CD14-positive monocyte (primary cell): ENCODE results near the gene ATPAF1. TPM values are rescaled to one million over a fixed set of nuclear protein-coding genes. Genes with fewer than 3 reads are reported as not detected.

ENCODE experiments used
- DNase-seq, 3 donors: peaks; one replicate each; pipeline ENCODE4 v3.0.0-alpha.2; 2011 to 2022
- H2AFZ ChIP-seq: 2 replicates; pipeline ENCODE4 v1.6.0; 2012; ENCODE audit warnings: mild to moderate bottlenecking, low read depth, low read length, inconsistent platforms; ENCODE audit not compliant: insufficient read depth, poor library complexity, severe bottlenecking
- H3K27ac ChIP-seq, 2 donors: 1 replicate in 1 of 2; 2 replicates in 1 of 2; pipeline ENCODE4 v1.5.1; 2012 to 2013; ENCODE audit warnings: low read length in 2 of 2, control low read depth in 1 of 2, inconsistent platforms in 1 of 2, low read depth in 1 of 2, mild to moderate bottlenecking in 1 of 2
- H3K27me3 ChIP-seq, 2 donors: one replicate each; pipeline versions ENCODE4 v1.6.0 to v1.6.1; 2011 to 2013; ENCODE audit warnings: low read length in 2 of 2; ENCODE audit not compliant: control insufficient read depth in 2 of 2, insufficient read depth in 2 of 2
- H3K36me3 ChIP-seq, 2 donors: replicated peaks in 1 of 2; 1 replicate in 1 of 2; 2 replicates in 1 of 2; pipeline versions ENCODE4 v1.5.1 to v1.6.1; 2012 to 2013; ENCODE audit warnings: low read length in 2 of 2, control low read depth in 1 of 2, inconsistent platforms in 1 of 2, mild to moderate bottlenecking in 1 of 2; ENCODE audit not compliant: insufficient read depth in 2 of 2, control insufficient read depth in 1 of 2
- H3K4me1 ChIP-seq, 2 donors: 1 replicate in 1 of 2; 2 replicates in 1 of 2; pipeline versions ENCODE4 v1.5.1 to v1.6.1; 2012 to 2013; ENCODE audit warnings: low read length in 2 of 2, control low read depth in 1 of 2, inconsistent platforms in 1 of 2, mild to moderate bottlenecking in 1 of 2, moderate library complexity in 1 of 2; ENCODE audit not compliant: insufficient read depth in 2 of 2, control insufficient read depth in 1 of 2
- H3K4me2 ChIP-seq: replicated peaks from 2 replicates; pipeline ENCODE3; 2012; ENCODE audit warnings: low read length, moderate library complexity, mild to moderate bottlenecking; ENCODE audit not compliant: poor library complexity, severe bottlenecking; ENCODE audit errors: extremely low read depth
- H3K4me3 ChIP-seq, 3 experiments: fragments of 200-600 bp in 1 of 3; sonication (generic) in 1 of 3; replicated peaks in 1 of 3; 1 replicate in 2 of 3; 2 replicates in 1 of 3; pipeline ENCODE4 v1.5.1; 2011 to 2013; ENCODE audit warnings: low read length in 3 of 3, mild to moderate bottlenecking in 3 of 3, control low read depth in 2 of 3, low read depth in 2 of 3, inconsistent platforms in 1 of 3, moderate library complexity in 1 of 3
- H3K79me2 ChIP-seq: 2 replicates; pipeline ENCODE4 v1.6.0; 2012; ENCODE audit warnings: mild to moderate bottlenecking, control low read depth, inconsistent platforms, low read length, moderate library complexity; ENCODE audit not compliant: insufficient read depth
- H3K9ac ChIP-seq: 2 replicates; pipeline ENCODE4 v1.6.0; 2017; ENCODE audit warnings: low read length, mild to moderate bottlenecking; ENCODE audit not compliant: insufficient read depth, poor library complexity, severe bottlenecking
- H3K9me3 ChIP-seq, 2 donors: replicated peaks in 1 of 2; 1 replicate in 1 of 2; 2 replicates in 1 of 2; pipeline versions ENCODE4 v1.5.1 to v1.6.1; 2012 to 2013; ENCODE audit warnings: low read length in 2 of 2, control low read depth in 1 of 2; ENCODE audit not compliant: control insufficient read depth in 1 of 2, insufficient read depth in 1 of 2
- H4K20me1 ChIP-seq: 2 replicates; pipeline ENCODE4 v1.6.0; 2012; ENCODE audit warnings: mild to moderate bottlenecking, low read length, control low read depth, moderate library complexity; ENCODE audit not compliant: insufficient read depth
- H3K27ac Mint-ChIP-seq, 7 donors: one replicate each; pipeline ENCODE4 v1.8.0; 2020; ENCODE audit warnings: mild to moderate bottlenecking in 7 of 7, mixed read lengths in 7 of 7, moderate library complexity in 6 of 7, inconsistent platforms in 2 of 7
- H3K27me3 Mint-ChIP-seq, 3 donors: one replicate each; pipeline ENCODE4 v1.8.0; 2021 to 2022; ENCODE audit warnings: low read depth in 3 of 3, mild to moderate bottlenecking in 3 of 3, mixed read lengths in 3 of 3, moderate library complexity in 3 of 3, inconsistent platforms in 1 of 3
- H3K36me3 Mint-ChIP-seq, 2 donors: one replicate each; pipeline ENCODE4 v1.8.0; 2020; ENCODE audit warnings: mixed read lengths in 2 of 2, inconsistent platforms in 1 of 2, mild to moderate bottlenecking in 1 of 2
- H3K4me1 Mint-ChIP-seq: one replicate; pipeline ENCODE4 v1.8.0; 2020; ENCODE audit warnings: mild to moderate bottlenecking, mixed read lengths
- H3K4me3 Mint-ChIP-seq, 2 donors: one replicate each; pipeline ENCODE4 v1.8.0; 2020; ENCODE audit warnings: mild to moderate bottlenecking in 2 of 2, mixed read lengths in 2 of 2, moderate library complexity in 1 of 2
- H3K9me3 Mint-ChIP-seq, 7 donors: one replicate each; pipeline ENCODE4 v1.8.0; 2020 to 2022; ENCODE audit warnings: mixed read lengths in 7 of 7, mild to moderate bottlenecking in 6 of 7, moderate library complexity in 6 of 7, inconsistent platforms in 2 of 7
- CTCF ChIP-seq: fragments of 200-600 bp; IDR thresholded peaks from one replicate; pipeline ENCODE4 v1.8.0; 2022; ENCODE audit warnings: antibody characterized with exemption, mild to moderate bottlenecking
- WGBS: methylation state at CpG from one replicate; pipeline ENCODE4 v1.1.5; 2013; ENCODE audit warnings: missing lambda C conversion rate; ENCODE audit not compliant: insufficient coverage; 5-methylcytosine and 5-hydroxymethylcytosine counted together
- intact Hi-C, 2 donors: fragments of 100-400 bp; cut with micrococcal nuclease; formaldehyde crosslinking; loops; one replicate each; pipeline versions ENCODE4 v1.15.0 to v1.15.1; 2023
- polyA plus RNA-seq, 3 donors: library from polyadenylated mRNA; depleted of rRNA in 1 of 3; unstranded in 2 of 3; stranded (reverse) in 1 of 3; fragments of 300-500 nt in 2 of 3; fragments of >200 nt in 1 of 3; fragmentation: Illumina TruSeq in 2 of 3; gene quantifications; 1 replicate in 2 of 3; 2 replicates in 1 of 3; pipeline ENCODE4 v1.2.3, GENCODE V29; 2012 to 2021

The ATPAF1 gene
- polyA plus RNA-seq, 3 donors, result 16.9 to 45.4 (median 33.4) TPM

DNA sequence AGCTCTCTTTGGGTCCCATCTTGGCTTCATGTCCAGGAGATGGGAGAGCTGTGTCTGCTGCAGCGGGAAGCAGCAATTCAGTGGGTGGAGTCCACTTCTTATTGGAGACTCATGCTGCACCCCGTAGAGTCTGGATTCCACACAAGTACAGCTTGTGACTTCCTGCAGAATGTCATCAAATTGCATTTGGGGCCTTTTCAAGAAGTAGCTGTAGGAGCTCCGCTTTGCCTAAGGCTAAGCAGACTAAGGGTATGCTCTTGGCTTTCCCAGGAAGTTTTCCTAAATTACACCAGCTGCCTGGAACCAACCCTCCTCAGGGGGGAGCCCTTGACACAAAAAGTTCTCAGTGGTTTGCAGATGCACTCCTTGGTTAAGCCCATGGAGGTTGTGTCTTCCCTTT lies 45.8 kb downstream of the ATPAF1 start:
- WGBS, result 73% methylated on average over 3 of the region's 3 CpGs

DNA sequence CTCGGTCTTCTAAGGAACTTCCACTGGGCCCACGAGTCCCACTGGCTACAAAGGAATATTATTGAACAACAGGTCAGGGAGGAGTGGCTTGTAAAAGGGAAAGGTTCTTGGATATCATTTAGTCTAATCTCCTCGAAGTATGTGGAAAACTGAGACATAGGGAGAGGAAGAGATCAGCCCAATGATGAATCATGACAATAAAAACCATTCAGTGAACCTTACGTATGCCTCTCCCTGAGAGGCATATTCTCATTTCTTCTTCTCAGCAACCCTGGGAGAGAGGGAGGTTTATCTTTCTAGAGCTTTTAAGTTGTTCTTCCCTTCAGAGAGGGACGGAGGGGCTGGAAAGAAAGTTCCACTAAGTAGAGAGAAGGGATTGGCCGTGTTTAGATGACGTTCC lies 46.2 kb downstream of the ATPAF1 start:
- Mint-ChIP-seq H3K27me3 (peaks cover 0 to 5% (median 3%) of the 10 kb centered on the region in 3 donors), H3K27ac (no peak overlapping the region)

More for the DNA sequence above, 45.8 kb downstream of the ATPAF1 start:
- peaks cover 0 to 3% (median 3%) of the 10 kb centered on the region in 3 donors for H3K27me3 Mint-ChIP-seq
- intact Hi-C loops, result no loop called here
- Histone ChIP-seq H3K36me3 (no peaks in the 10 kb centered on the region), H3K27ac (no peak overlapping the region), H2AFZ (no peak overlapping the region), H3K4me2 (no peak overlapping the region), H3K9ac (no peak overlapping the region), H3K9me3 (no peaks in the 10 kb centered on the region), H4K20me1 (no peaks in the 10 kb centered on the region), H3K79me2 (no peaks in the 10 kb centered on the region), H3K27me3 (no peaks in the 10 kb centered on the region), H3K4me1 (peaks cover 4 to 9% of the 10 kb centered on the region in 2 donors), H3K4me3 (no peak overlapping the region)
- no peaks in the 10 kb centered on the region for H3K9me3 Mint-ChIP-seq
- no peak overlapping the region for H3K4me3 Mint-ChIP-seq
- no peak overlapping the region for H3K27ac Mint-ChIP-seq
- TF ChIP-seq CTCF, result peak; percentile 42
- peaks cover 14% of the 10 kb centered on the region for H3K4me1 Mint-ChIP-seq
- no peaks in the 10 kb centered on the region for H3K36me3 Mint-ChIP-seq
- DNase-seq, result no peak

More for the DNA sequence above, 46.2 kb downstream of the ATPAF1 start:
- no peaks in the 10 kb centered on the region for H3K9me3 Mint-ChIP-seq
- Histone ChIP-seq H4K20me1 (no peaks in the 10 kb centered on the region), H3K9ac (no peak overlapping the region), H3K79me2 (peaks cover under 1% of the 10 kb centered on the region), H3K4me1 (peaks cover 8 to 14% of the 10 kb centered on the region in 2 donors), H3K4me2 (no peak overlapping the region), H3K9me3 (no peaks in the 10 kb centered on the region), H3K27ac (no peak overlapping the region), H2AFZ (no peak overlapping the region), H3K27me3 (no peaks in the 10 kb centered on the region), H3K4me3 (no peak overlapping the region), H3K36me3 (no peaks in the 10 kb centered on the region)
- intact Hi-C loops, result no loop called here
- H3K4me3 Mint-ChIP-seq, result no peak overlapping the region
- no peaks in the 10 kb centered on the region for H3K36me3 Mint-ChIP-seq
- TF ChIP-seq CTCF, result no peak
- 94% methylated on average over 5 of the region's 7 CpGs for WGBS
- DNase-seq, result no peak
- peaks cover 18% of the 10 kb centered on the region for H3K4me1 Mint-ChIP-seq
